GM12864 (cell line): ENCODE data around the gene IGSF5.

ENCODE experiments used
- DNase-seq: peaks from one replicate; pipeline ENCODE4 v3.0.0-alpha.2; 2011; ENCODE audit warnings: low read depth
- H3K4me3 ChIP-seq: 2 replicates; pipeline ENCODE4 v1.5.1; 2011; ENCODE audit warnings: mild to moderate bottlenecking, low read depth, low read length, control low read depth
- CTCF ChIP-seq: IDR thresholded peaks from 2 replicates; pipeline ENCODE4 v1.5.1; 2011; ENCODE audit warnings: low read depth, mild to moderate bottlenecking, moderate library complexity, low read length, control low read depth, inconsistent platforms; ENCODE audit errors: missing control alignments

Gene IGSF5

GRCh38 chr21:39724944-39725343 is 20.0 kb upstream of the IGSF5 start:
- TF ChIP-seq CTCF = no peak
- no peak overlapping the region for H3K4me3 ChIP-seq
- no peak for DNase-seq

GRCh38 chr21:39726133-39726532 is 18.9 kb upstream of the IGSF5 start:
- no peak for TF ChIP-seq CTCF
- H3K4me3 ChIP-seq = no peak overlapping the region
- no peak for DNase-seq

- DNase-seq = no peak
- H3K4me3 ChIP-seq = no peak overlapping the region
These were observed 17.4 kb upstream of the IGSF5 start for GRCh38 chr21:39727401-39728120.

GRCh38 chr21:39728341-39728740 is 16.6 kb upstream of the IGSF5 start:
- TF ChIP-seq CTCF = no peak
- no peak for DNase-seq
- no peak overlapping the region for H3K4me3 ChIP-seq

More at GRCh38 chr21:39727401-39728120, 17.4 kb upstream of the IGSF5 start:
- TF ChIP-seq CTCF = no peak

- DNase-seq = no peak
- H3K4me3 ChIP-seq = no peak overlapping the region
- TF ChIP-seq CTCF = no peak
These were observed 14.4 kb upstream of the IGSF5 start for GRCh38 chr21:39730418-39731157.

- H3K4me3 ChIP-seq = no peak overlapping the region
- DNase-seq = no peak
These were observed 8.3 kb upstream of the IGSF5 start for GRCh38 chr21:39736716-39737115.

More at GRCh38 chr21:39736716-39737115, 8.3 kb upstream of the IGSF5 start:
- TF ChIP-seq CTCF = no peak
